Natural killer cell (primary cell): ENCODE results near the gene ZNF878. TPM values are rescaled to one million over a fixed set of nuclear protein-coding genes. Genes with fewer than 3 reads are reported as not detected.

Source experiments
- ATAC-seq, 3 donors: fragments of 150-1000 bp in 2 of 3; fragments of 200-7000 bp in 1 of 3; cut with Tn5 transposase; 1 replicate in 1 of 3; 2 replicates in 2 of 3; pipeline ENCODE4 v1.10.0; 2021; ENCODE audit warnings: mild to moderate bottlenecking in 2 of 3, moderate library complexity in 2 of 3
- DNase-seq, 2 donors: peaks; one replicate each; pipeline versions ENCODE4 v3.0.0 to v3.0.0-alpha.2; 2013 to 2021; ENCODE audit warnings: mixed read lengths in 1 of 2
- H3K27ac ChIP-seq: one replicate; pipeline ENCODE4 v1.5.1; 2013; ENCODE audit warnings: mild to moderate bottlenecking, low read length
- H3K27me3 ChIP-seq: one replicate; pipeline ENCODE4 v1.6.1; 2013; ENCODE audit warnings: low read length; ENCODE audit not compliant: control insufficient read depth, insufficient read depth
- H3K36me3 ChIP-seq: one replicate; pipeline ENCODE4 v1.6.1; 2013; ENCODE audit warnings: low read length; ENCODE audit not compliant: control insufficient read depth, insufficient read depth
- H3K4me1 ChIP-seq: one replicate; pipeline ENCODE4 v1.6.1; 2013; ENCODE audit warnings: low read length; ENCODE audit not compliant: control insufficient read depth, insufficient read depth
- H3K4me3 ChIP-seq: one replicate; pipeline ENCODE4 v1.5.1; 2013; ENCODE audit warnings: low read length
- H3K9me3 ChIP-seq: one replicate; pipeline ENCODE4 v1.6.1; 2013; ENCODE audit warnings: low read length; ENCODE audit not compliant: control insufficient read depth, insufficient read depth
- H3K27ac Mint-ChIP-seq, 2 donors: one replicate each; pipeline ENCODE4 v1.8.0; 2022; ENCODE audit warnings: mild to moderate bottlenecking in 2 of 2, mixed read lengths in 2 of 2, moderate library complexity in 1 of 2
- H3K27me3 Mint-ChIP-seq, 2 donors: one replicate each; pipeline ENCODE4 v1.8.0; 2022; ENCODE audit warnings: low read depth in 2 of 2, mixed read lengths in 2 of 2
- H3K36me3 Mint-ChIP-seq: one replicate; pipeline ENCODE4 v1.8.0; 2022; ENCODE audit warnings: mixed read lengths
- H3K4me1 Mint-ChIP-seq, 2 donors: one replicate each; pipeline ENCODE4 v1.8.0; 2022; ENCODE audit warnings: mixed read lengths in 2 of 2
- H3K4me3 Mint-ChIP-seq: one replicate; pipeline ENCODE4 v1.8.0; 2022; ENCODE audit warnings: mild to moderate bottlenecking, moderate library complexity, mixed read lengths
- H3K9me3 Mint-ChIP-seq, 2 donors: one replicate each; pipeline ENCODE4 v1.8.0; 2022; ENCODE audit warnings: mixed read lengths in 2 of 2
- WGBS: methylation state at CpG from one replicate; pipeline ENCODE4 v1.1.7; 2013; ENCODE audit warnings: missing lambda C conversion rate; ENCODE audit not compliant: insufficient coverage; 5-methylcytosine and 5-hydroxymethylcytosine counted together
- intact Hi-C: fragments of 100-400 bp; cut with micrococcal nuclease; formaldehyde crosslinking; loops from one replicate; pipeline ENCODE4 v1.14.2; 2022
- total RNA-seq, 4 donors: library from RNA; stranded (reverse); fragments of 120-200 nt in 1 of 4; gene quantifications; one replicate each; pipeline versions ENCODE4 v1.2.3 to v1.2.4, GENCODE V29; 2013 to 2022
- TF ChIP-seq, protein P1 (sequence below): fragments of 200-600 bp; IDR thresholded peaks from one replicate; pipeline ENCODE4 v1.8.0; 2022; ENCODE audit warnings: antibody characterized with exemption

ZNF878 gene
- total RNA-seq, 3 donors from 2014 or later (not counting 1 experiment from before 2014, with no cell fraction given) = 0.20 to 0.54 TPM; not detected in 1

DNA sequence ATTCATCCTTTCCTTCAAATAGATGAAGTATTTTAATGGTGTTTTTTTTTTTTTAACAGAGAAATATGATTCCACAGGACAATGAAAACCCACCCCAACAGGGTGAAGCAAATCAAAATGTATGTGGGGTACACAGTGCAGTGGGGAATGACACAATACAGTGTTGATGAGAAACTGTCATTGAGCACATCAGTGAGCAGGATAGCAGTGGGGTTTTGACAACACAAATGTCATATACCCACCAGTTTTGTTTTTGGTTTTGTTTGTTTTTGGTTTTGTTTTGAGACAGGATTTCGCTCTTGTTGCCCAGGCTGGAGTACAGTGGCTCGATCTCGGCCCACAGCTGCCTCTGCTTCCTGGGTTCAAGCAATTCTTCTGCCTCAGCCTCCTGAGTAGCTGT is 41.0 kb upstream of the ZNF878 start:
- H3K9me3 Mint-ChIP-seq = no peaks in the 10 kb centered on the region
- H3K36me3 ChIP-seq = no peaks in the 10 kb centered on the region
- H3K36me3 Mint-ChIP-seq = no peaks in the 10 kb centered on the region
- DNase-seq (no peak), ATAC-seq (no peak)
- peak overlapping the region in 1 of 2 donors; percentile 82 for H3K27ac Mint-ChIP-seq
- intact Hi-C loops = no loop called here
- 59% methylated on average over 3 of the region's 3 CpGs for WGBS
- H3K4me1 Mint-ChIP-seq = peaks cover 11 to 12% of the 10 kb centered on the region in 2 donors
- no peaks in the 10 kb centered on the region for H3K9me3 ChIP-seq
- no peak overlapping the region for H3K27ac ChIP-seq
- peak overlapping the region; percentile 9 for H3K4me3 Mint-ChIP-seq
- no peak overlapping the region for H3K4me3 ChIP-seq
- no peaks in the 10 kb centered on the region for H3K27me3 ChIP-seq
- peaks cover 15% of the 10 kb centered on the region for H3K4me1 ChIP-seq
- no peaks in the 10 kb centered on the region for H3K27me3 Mint-ChIP-seq
- TF ChIP-seq, protein P1, sequence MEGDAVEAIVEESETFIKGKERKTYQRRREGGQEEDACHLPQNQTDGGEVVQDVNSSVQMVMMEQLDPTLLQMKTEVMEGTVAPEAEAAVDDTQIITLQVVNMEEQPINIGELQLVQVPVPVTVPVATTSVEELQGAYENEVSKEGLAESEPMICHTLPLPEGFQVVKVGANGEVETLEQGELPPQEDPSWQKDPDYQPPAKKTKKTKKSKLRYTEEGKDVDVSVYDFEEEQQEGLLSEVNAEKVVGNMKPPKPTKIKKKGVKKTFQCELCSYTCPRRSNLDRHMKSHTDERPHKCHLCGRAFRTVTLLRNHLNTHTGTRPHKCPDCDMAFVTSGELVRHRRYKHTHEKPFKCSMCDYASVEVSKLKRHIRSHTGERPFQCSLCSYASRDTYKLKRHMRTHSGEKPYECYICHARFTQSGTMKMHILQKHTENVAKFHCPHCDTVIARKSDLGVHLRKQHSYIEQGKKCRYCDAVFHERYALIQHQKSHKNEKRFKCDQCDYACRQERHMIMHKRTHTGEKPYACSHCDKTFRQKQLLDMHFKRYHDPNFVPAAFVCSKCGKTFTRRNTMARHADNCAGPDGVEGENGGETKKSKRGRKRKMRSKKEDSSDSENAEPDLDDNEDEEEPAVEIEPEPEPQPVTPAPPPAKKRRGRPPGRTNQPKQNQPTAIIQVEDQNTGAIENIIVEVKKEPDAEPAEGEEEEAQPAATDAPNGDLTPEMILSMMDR = no peak

DNA sequence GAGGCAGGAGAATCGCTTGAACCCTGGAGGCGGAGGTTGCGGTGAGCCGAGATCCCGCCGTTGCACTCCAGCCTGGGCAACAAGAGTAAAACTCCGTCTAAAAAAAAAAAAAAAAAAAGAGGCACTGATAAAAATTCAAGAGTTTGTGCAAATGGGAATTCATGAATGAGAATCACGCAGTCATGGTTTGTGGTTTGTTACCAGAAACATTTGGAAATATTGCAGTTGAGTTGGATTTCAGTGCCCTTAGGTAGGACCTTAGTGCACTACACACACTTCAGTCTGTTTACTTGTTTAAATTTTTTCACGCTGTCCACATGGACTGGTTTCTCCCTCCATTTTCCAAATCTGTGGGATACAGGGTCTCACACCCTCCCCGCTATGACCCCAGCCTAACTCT is 40.2 kb upstream of the ZNF878 start:
- peak overlapping the region; percentile 38 for H3K4me3 ChIP-seq

DNA sequence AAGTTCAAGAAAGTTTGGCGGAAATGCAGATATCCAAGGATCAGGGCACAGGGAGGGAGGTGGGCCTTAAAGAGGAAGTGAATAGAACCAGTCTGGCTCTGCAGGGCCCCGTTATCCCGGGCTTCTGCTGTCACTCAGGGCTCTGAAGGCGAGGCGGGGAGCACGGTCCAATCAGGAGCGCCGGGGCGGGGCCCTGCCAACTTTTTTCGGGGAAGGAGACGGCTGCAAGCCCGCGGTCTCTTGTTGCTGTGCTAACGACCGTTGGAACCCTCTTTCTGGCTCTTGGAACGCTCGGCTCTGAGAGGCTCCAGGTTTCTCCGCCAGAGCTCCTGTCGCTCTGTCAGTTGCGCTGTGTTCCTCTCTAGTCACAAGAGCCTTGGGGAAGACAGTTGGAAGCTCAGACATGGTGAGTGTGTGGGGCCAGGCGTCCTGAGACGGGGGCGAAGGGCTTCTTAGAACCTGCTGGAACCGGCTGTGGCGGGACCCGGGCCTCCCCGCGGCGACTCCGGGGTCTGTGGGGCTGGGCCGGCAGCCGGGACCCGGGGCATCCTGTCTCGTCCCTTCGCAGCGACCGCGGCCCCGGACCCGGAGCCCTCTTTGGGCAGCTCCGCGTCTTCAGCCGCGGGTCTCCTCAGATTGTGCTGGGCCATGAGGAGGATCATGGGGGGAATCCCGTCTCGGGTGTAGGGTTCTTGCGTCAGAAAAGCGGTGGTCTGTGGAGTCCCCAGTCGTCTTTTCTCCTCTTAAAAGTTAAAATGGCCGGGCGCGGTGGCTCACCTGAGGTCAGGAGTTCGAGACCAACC is 39.5 kb upstream of the ZNF878 start:
- H3K4me3 Mint-ChIP-seq = peak overlapping the region; percentile 79
- TF ChIP-seq, protein P1 = no peak
- no peaks in the 10 kb centered on the region for H3K27me3 Mint-ChIP-seq
- no peaks in the 10 kb centered on the region for H3K9me3 Mint-ChIP-seq
- Histone ChIP-seq H3K9me3 (no peaks in the 10 kb centered on the region), H3K4me1 (peaks cover 15% of the 10 kb centered on the region), H3K36me3 (no peaks in the 10 kb centered on the region), H3K4me3 (peak overlapping the region; percentile 38), H3K27ac (no peak overlapping the region), H3K27me3 (no peaks in the 10 kb centered on the region)
- 2% methylated on average over 53 of the region's 53 CpGs for WGBS
- intact Hi-C loops = no loop called here
- H3K27ac Mint-ChIP-seq = peak overlapping the region; percentile 31 to 82
- H3K4me1 Mint-ChIP-seq = peaks cover 11 to 12% of the 10 kb centered on the region in 2 donors
- peak; percentile 64 to 78 (median 75) for ATAC-seq
- no peaks in the 10 kb centered on the region for H3K36me3 Mint-ChIP-seq
- peak; percentile 45 to 53 for DNase-seq

More for the DNA sequence above, 40.2 kb upstream of the ZNF878 start:
- DNase-seq (no peak), ATAC-seq (no peak)
- H3K36me3 Mint-ChIP-seq = no peaks in the 10 kb centered on the region
- intact Hi-C loops = no loop called here
- H3K4me1 ChIP-seq = peaks cover 15% of the 10 kb centered on the region
- peak overlapping the region; percentile 31 to 82 for H3K27ac Mint-ChIP-seq
- no peaks in the 10 kb centered on the region for H3K27me3 Mint-ChIP-seq
- no peaks in the 10 kb centered on the region for H3K36me3 ChIP-seq
- TF ChIP-seq, protein P1 = no peak
- peak overlapping the region; percentile 79 for H3K4me3 Mint-ChIP-seq
- peaks cover 11 to 12% of the 10 kb centered on the region in 2 donors for H3K4me1 Mint-ChIP-seq
- H3K27ac ChIP-seq = no peak overlapping the region
- no peaks in the 10 kb centered on the region for H3K9me3 ChIP-seq
- H3K9me3 Mint-ChIP-seq = no peaks in the 10 kb centered on the region
- WGBS = 31% methylated on average over 10 of the region's 10 CpGs
- no peaks in the 10 kb centered on the region for H3K27me3 ChIP-seq
